HepG2 (cell line): ENCODE measurements around the gene MST1. TPM values are rescaled to one million over a fixed set of nuclear protein-coding genes. Genes with fewer than 3 reads are reported as not detected.

Source experiments
- ARNT ChIP-seq: fragments of 450-650 bp; IDR thresholded peaks from 2 replicates; pipeline ENCODE4 v1.6.1; 2017
- CREB1 ChIP-seq, 2 experiments: fragments of 450-650 bp in 1 of 2; IDR thresholded peaks; 2 replicates each; pipeline ENCODE4 v1.6.1; 2016 to 2017; ENCODE audit warnings: control low read depth in 1 of 2, mild to moderate bottlenecking in 1 of 2, missing compliant biosample characterization in 1 of 2, missing genetic modification characterization in 1 of 2
- FOSL2 ChIP-seq: sonication (generic); formaldehyde crosslinking; IDR thresholded peaks from 2 replicates; pipeline ENCODE4 v1.4.0; 2020; ENCODE audit warnings: missing genetic modification reagents
- HMG20B ChIP-seq: conservative IDR thresholded peaks from 2 replicates; pipeline ENCODE4 v1.6.1; 2016; ENCODE audit warnings: missing genetic modification reagents, missing compliant biosample characterization
- MAFG ChIP-seq: sonication (generic); formaldehyde crosslinking; IDR thresholded peaks from 2 replicates; pipeline ENCODE4 v1.5.1; 2020; ENCODE audit warnings: mild to moderate bottlenecking, missing genetic modification reagents
- MED1 ChIP-seq: sonication (generic); formaldehyde crosslinking; IDR thresholded peaks from 2 replicates; pipeline ENCODE4 v1.4.0; 2020; ENCODE audit warnings: missing genetic modification reagents
- MEIS1 ChIP-seq: sonication (generic); formaldehyde crosslinking; IDR thresholded peaks from 2 replicates; pipeline ENCODE4 v1.9.0; 2021; ENCODE audit warnings: mild to moderate bottlenecking, missing genetic modification reagents, moderate library complexity, borderline replicate concordance
- NFRKB ChIP-seq: fragments of 450-650 bp; IDR thresholded peaks from 2 replicates; pipeline ENCODE4 v1.6.1; 2017
- RBFOX2 ChIP-seq: fragments of 200-400 bp; formaldehyde crosslinking; IDR thresholded peaks from 2 replicates; pipeline ENCODE4 v1.6.1; 2017; ENCODE audit warnings: low read depth, mild to moderate bottlenecking, low read length
- RNF2 ChIP-seq: fragments of 450-650 bp; conservative IDR thresholded peaks from 2 replicates; pipeline ENCODE4 v1.6.1; 2016; ENCODE audit warnings: low read depth
- SALL1 ChIP-seq: sonication (generic); formaldehyde crosslinking; IDR thresholded peaks from 2 replicates; pipeline ENCODE4 v1.8.0; 2022; ENCODE audit warnings: mild to moderate bottlenecking, missing genetic modification reagents
- SCMH1 ChIP-seq: sonication (generic); formaldehyde crosslinking; IDR thresholded peaks from 2 replicates; pipeline ENCODE4 v1.9.0; 2021; ENCODE audit warnings: missing genetic modification reagents, mild to moderate bottlenecking, borderline replicate concordance
- THAP9 ChIP-seq: sonication (generic); formaldehyde crosslinking; IDR thresholded peaks from 2 replicates; pipeline ENCODE4; 2020; ENCODE audit warnings: missing genetic modification reagents, mild to moderate bottlenecking, borderline replicate concordance
- ZBTB43 ChIP-seq: sonication (generic); formaldehyde crosslinking; conservative IDR thresholded peaks from 2 replicates; pipeline ENCODE4 v1.4.0; 2020; ENCODE audit warnings: missing genetic modification reagents
- ZFP91 ChIP-seq: sonication (generic); formaldehyde crosslinking; IDR thresholded peaks from 2 replicates; pipeline ENCODE4 v1.9.0; 2022; ENCODE audit warnings: missing genetic modification reagents, mild to moderate bottlenecking, borderline replicate concordance
- ZNF143 ChIP-seq: sonication (generic); formaldehyde crosslinking; IDR thresholded peaks from 2 replicates; pipeline ENCODE4 v1.4.0; 2020; ENCODE audit warnings: missing genetic modification reagents
- ZNF225 ChIP-seq: sonication (generic); formaldehyde crosslinking; IDR thresholded peaks from 2 replicates; pipeline ENCODE4 v1.4.0; 2020; ENCODE audit warnings: mild to moderate bottlenecking, missing genetic modification reagents
- ZNF501 ChIP-seq: sonication (generic); formaldehyde crosslinking; IDR thresholded peaks from 2 replicates; pipeline ENCODE4 v1.5.1; 2020; ENCODE audit warnings: mild to moderate bottlenecking, moderate library complexity, missing genetic modification reagents
- ZNF549 ChIP-seq: sonication (generic); formaldehyde crosslinking; IDR thresholded peaks from 2 replicates; pipeline ENCODE4 v1.5.0; 2020; ENCODE audit warnings: missing genetic modification reagents
- ZNF570 ChIP-seq: sonication (generic); formaldehyde crosslinking; IDR thresholded peaks from 2 replicates; pipeline ENCODE4 v1.4.0; 2020; ENCODE audit warnings: mild to moderate bottlenecking, missing genetic modification reagents, borderline replicate concordance
- ZNF577 ChIP-seq: sonication (generic); formaldehyde crosslinking; IDR thresholded peaks from 2 replicates; pipeline ENCODE4 v1.4.0; 2020; ENCODE audit warnings: mild to moderate bottlenecking, low read depth, missing genetic modification reagents, borderline replicate concordance
- ZNF703 ChIP-seq: sonication (generic); formaldehyde crosslinking; IDR thresholded peaks from 2 replicates; pipeline ENCODE4 v1.5.1; 2020; ENCODE audit warnings: missing genetic modification reagents, mild to moderate bottlenecking, moderate library complexity, borderline replicate concordance
- ZNF710 ChIP-seq: sonication (generic); formaldehyde crosslinking; IDR thresholded peaks from 2 replicates; pipeline ENCODE4 v1.5.0; 2020; ENCODE audit warnings: mild to moderate bottlenecking, missing genetic modification reagents, borderline replicate concordance
- ZSCAN9 ChIP-seq: IDR thresholded peaks from 2 replicates; pipeline ENCODE4 v1.6.1; 2016; ENCODE audit warnings: borderline replicate concordance
- polyA plus RNA-seq, 8 experiments: library from polyadenylated mRNA; depleted of rRNA in 3 of 8; stranded (reverse) in 7 of 8; unstranded in 1 of 8; fragments of >200 nt; fragmentation: Illumina TruSeq in 4 of 8; extraction: Trizol in 4 of 8; gene quantifications; 2 replicates each; pipeline versions ENCODE4 v1.2.1 to v1.2.3, GENCODE V29; 2011 to 2016; ENCODE audit warnings: low read depth in 4 of 8, missing spikeins in 1 of 8, mixed read lengths in 1 of 8; ENCODE audit not compliant: insufficient read depth in 1 of 8
- total RNA-seq, 5 experiments: library from RNA; depleted of rRNA; stranded (reverse); fragments of >200 nt; fragmentation: Illumina TruSeq; extraction: Trizol; gene quantifications; 2 replicates each; pipeline ENCODE4 v1.2.3, GENCODE V29; 2016; ENCODE audit warnings: low read depth in 1 of 5

The MST1 gene
- total and polyA plus RNA-seq, 2 of the 13 experiments (the other 11 are each of a cell fraction or from before 2014, with no cell fraction given): 189 to 452 TPM

GRCh38 chr3:49703443-49703927 lies 14.2 kb upstream of the MST1 start (continued):
- TF ChIP-seq ZNF710 (CRISPR knock-in tag): no peak
- TF ChIP-seq ZNF501 (CRISPR knock-in tag): peak; percentile 38; the same call in 1 of the 2 replicates
- TF ChIP-seq ZNF225: 0 out of 2 replicates have a peak, but pooled peaks have one; percentile 28
- no peak for TF ChIP-seq MAFG (CRISPR knock-in tag)
- TF ChIP-seq HMG20B (CRISPR knock-in tag): no peak
- TF ChIP-seq ZNF570 (CRISPR knock-in tag): no peak
- TF ChIP-seq ZSCAN9 (CRISPR knock-in tag): no peak
- no peak for TF ChIP-seq ARNT
- 0 out of 2 replicates have a peak, but pooled peaks have one; percentile 30 for TF ChIP-seq RBFOX2
- TF ChIP-seq SALL1 (CRISPR knock-in tag): 0 out of 2 replicates have a peak, but pooled peaks have one; percentile 20
- TF ChIP-seq ZNF703 (CRISPR knock-in tag): no peak
- no peak for TF ChIP-seq SCMH1 (CRISPR knock-in tag)
- no peak for TF ChIP-seq FOSL2 (CRISPR knock-in tag)
- TF ChIP-seq ZNF143 (CRISPR knock-in tag): no peak
- no peak for TF ChIP-seq MED1 (CRISPR knock-in tag)
- TF ChIP-seq ZFP91 (CRISPR knock-in tag): peak; percentile 58; the same call in 1 of the 2 replicates
- TF ChIP-seq RNF2: no peak
- TF ChIP-seq ZNF577: no peak
- TF ChIP-seq NFRKB: no peak
- no peak for TF ChIP-seq CREB1 (IDR thresholded peaks at IDR 0.05)
- TF ChIP-seq CREB1 (CRISPR knock-in tag; IDR thresholded peaks at IDR 0.05): no peak
- no peak for TF ChIP-seq ZBTB43 (CRISPR knock-in tag)
- no peak for TF ChIP-seq ZNF549
- no peak for TF ChIP-seq MEIS1 (CRISPR knock-in tag)
- no peak for TF ChIP-seq THAP9 (CRISPR knock-in tag)
